Suprapubic skin (tissue), 3 donors: Measurements from ENCODE around the gene RTKN.

ENCODE experiments used
- EP300 ChIP-seq: sonication (generic); formaldehyde crosslinking; IDR thresholded peaks from one replicate; pipeline ENCODE4 v1.6.1; 2017; ENCODE audit warnings: antibody characterized with exemption
- POLR2A ChIP-seq, 2 donors: fragments of 450-650 bp; IDR thresholded peaks; one replicate each; pipeline ENCODE4 v1.6.1; 2017; ENCODE audit warnings: antibody characterized with exemption in 2 of 2, mild to moderate bottlenecking in 2 of 2, moderate library complexity in 2 of 2
- TF ChIP-seq, protein P1 (sequence below), 2 donors: fragments of 200-600 bp in 1 of 2; fragments of 450-650 bp in 1 of 2; sonication (generic) in 1 of 2; IDR thresholded peaks; one replicate each; pipeline ENCODE4 v1.5.1; 2016 to 2019; ENCODE audit warnings: antibody characterized with exemption in 2 of 2, mild to moderate bottlenecking in 1 of 2, moderate library complexity in 1 of 2

GRCh38 chr2:74375838-74376237, 65.9 kb downstream of the RTKN start:
- TF ChIP-seq, protein P1, sequence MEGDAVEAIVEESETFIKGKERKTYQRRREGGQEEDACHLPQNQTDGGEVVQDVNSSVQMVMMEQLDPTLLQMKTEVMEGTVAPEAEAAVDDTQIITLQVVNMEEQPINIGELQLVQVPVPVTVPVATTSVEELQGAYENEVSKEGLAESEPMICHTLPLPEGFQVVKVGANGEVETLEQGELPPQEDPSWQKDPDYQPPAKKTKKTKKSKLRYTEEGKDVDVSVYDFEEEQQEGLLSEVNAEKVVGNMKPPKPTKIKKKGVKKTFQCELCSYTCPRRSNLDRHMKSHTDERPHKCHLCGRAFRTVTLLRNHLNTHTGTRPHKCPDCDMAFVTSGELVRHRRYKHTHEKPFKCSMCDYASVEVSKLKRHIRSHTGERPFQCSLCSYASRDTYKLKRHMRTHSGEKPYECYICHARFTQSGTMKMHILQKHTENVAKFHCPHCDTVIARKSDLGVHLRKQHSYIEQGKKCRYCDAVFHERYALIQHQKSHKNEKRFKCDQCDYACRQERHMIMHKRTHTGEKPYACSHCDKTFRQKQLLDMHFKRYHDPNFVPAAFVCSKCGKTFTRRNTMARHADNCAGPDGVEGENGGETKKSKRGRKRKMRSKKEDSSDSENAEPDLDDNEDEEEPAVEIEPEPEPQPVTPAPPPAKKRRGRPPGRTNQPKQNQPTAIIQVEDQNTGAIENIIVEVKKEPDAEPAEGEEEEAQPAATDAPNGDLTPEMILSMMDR (IDR thresholded peaks at IDR 0.05), result no peak
- no peak for TF ChIP-seq POLR2A (IDR thresholded peaks at IDR 0.05)
- no peak for TF ChIP-seq EP300
